Vagina (tissue), 2 donors: Measurements from ENCODE around the gene CCNG2.

Source experiments
- CTCF ChIP-seq, 3 experiments: fragments of 450-650 bp in 2 of 3; fragments of 200-600 bp in 1 of 3; sonication (generic) in 1 of 3; IDR thresholded peaks; one replicate each; pipeline ENCODE4 v1.5.1; 2017 to 2019; ENCODE audit warnings: antibody characterized with exemption in 3 of 3, mild to moderate bottlenecking in 2 of 3, moderate library complexity in 2 of 3
- POLR2AphosphoS5 ChIP-seq, 2 donors: sonication (generic); formaldehyde crosslinking; IDR thresholded peaks; one replicate each; pipeline ENCODE4 v1.9.0; 2017; ENCODE audit warnings: antibody characterized with exemption in 2 of 2, mild to moderate bottlenecking in 2 of 2, low read depth in 1 of 2; ENCODE audit not compliant: insufficient read depth in 1 of 2

GRCh38 chr4:77201857-77202256 is 44.9 kb downstream of the CCNG2 start:
- TF ChIP-seq CTCF (IDR thresholded peaks at IDR 0.05) (no peak), POLR2AphosphoS5 (IDR thresholded peaks at IDR 0.05; ENCODE audit: insufficient read depth in 1 of 2, low read depth in 1 of 2) (no peak)
